GM20431 (cell line): ENCODE measurements around the gene HSPA5.
"Not testable (repeated sequence)": the region's sequence is repeated elsewhere in the genome, so short reads cannot be mapped to it uniquely, and the experiment has no call there.

Source experiments
- in situ Hi-C: fragments of 300-500 bp; cut with MseI, MboI; formaldehyde crosslinking; loops from one replicate; pipeline ENCODE4 v1.15.0; 2020; ENCODE audit warnings: low sequenced_read_pairs; ENCODE audit not compliant: unreplicated experiment

HSPA5 gene

GRCh38 chr9:125195591-125195990 is 45.6 kb downstream of the HSPA5 start:
- in situ Hi-C loops, result not testable (repeated sequence)

GRCh38 chr9:125194466-125194865 is 46.7 kb downstream of the HSPA5 start:
- in situ Hi-C loops, result not testable (repeated sequence)

GRCh38 chr9:125190361-125190801 is 50.8 kb downstream of the HSPA5 start:
- in situ Hi-C loops, result no loop called here

GRCh38 chr9:125189361-125190289 is 51.5 kb downstream of the HSPA5 start, which contains the start of gene PPP6C:
TSS of gene PPP6C (minus strand) at chr9:125189803. CDS start at chr9:125189718, 85 bp downstream.
- in situ Hi-C loops, result no loop called here

GRCh38 chr9:125189011-125189360 is 52.2 kb downstream of the HSPA5 start:
- in situ Hi-C loops, result no loop called here
